Fibroblast of lung (primary cell): ENCODE measurements around the gene TMEM132C.

Experiments
- EZH2 ChIP-seq: IDR thresholded peaks from 2 replicates; pipeline ENCODE4 v1.5.1; 2012; ENCODE audit warnings: low read length, control low read depth, mild to moderate bottlenecking; ENCODE audit errors: missing control alignments
- TF ChIP-seq, protein P1 (sequence below), 2 donors: IDR thresholded peaks in 1 of 2; conservative IDR thresholded peaks in 1 of 2; 1 replicate in 1 of 2; 2 replicates in 1 of 2; pipeline ENCODE4 v1.5.1; 2011 to 2012; ENCODE audit warnings: low read length in 2 of 2, control low read depth in 1 of 2, inconsistent platforms in 1 of 2, low read depth in 1 of 2, mild to moderate bottlenecking in 1 of 2

GRCh38 chr12:128269181-128269591, 2.2 kb downstream of the TMEM132C start:
- TF ChIP-seq, protein P1, sequence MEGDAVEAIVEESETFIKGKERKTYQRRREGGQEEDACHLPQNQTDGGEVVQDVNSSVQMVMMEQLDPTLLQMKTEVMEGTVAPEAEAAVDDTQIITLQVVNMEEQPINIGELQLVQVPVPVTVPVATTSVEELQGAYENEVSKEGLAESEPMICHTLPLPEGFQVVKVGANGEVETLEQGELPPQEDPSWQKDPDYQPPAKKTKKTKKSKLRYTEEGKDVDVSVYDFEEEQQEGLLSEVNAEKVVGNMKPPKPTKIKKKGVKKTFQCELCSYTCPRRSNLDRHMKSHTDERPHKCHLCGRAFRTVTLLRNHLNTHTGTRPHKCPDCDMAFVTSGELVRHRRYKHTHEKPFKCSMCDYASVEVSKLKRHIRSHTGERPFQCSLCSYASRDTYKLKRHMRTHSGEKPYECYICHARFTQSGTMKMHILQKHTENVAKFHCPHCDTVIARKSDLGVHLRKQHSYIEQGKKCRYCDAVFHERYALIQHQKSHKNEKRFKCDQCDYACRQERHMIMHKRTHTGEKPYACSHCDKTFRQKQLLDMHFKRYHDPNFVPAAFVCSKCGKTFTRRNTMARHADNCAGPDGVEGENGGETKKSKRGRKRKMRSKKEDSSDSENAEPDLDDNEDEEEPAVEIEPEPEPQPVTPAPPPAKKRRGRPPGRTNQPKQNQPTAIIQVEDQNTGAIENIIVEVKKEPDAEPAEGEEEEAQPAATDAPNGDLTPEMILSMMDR (conservative IDR thresholded peaks at IDR 0.05 in 1 of 2, IDR thresholded peaks at IDR 0.05 in 1 of 2; ENCODE audit: low read depth in 1 of 2, low read length in 2 of 2) = no peak
- no peak for TF ChIP-seq EZH2
